ENCODE measurements around the gene NFKBIZ. TPM values are rescaled to one million over a fixed set of nuclear protein-coding genes. Genes with fewer than 3 reads are reported as not detected.

NFKBIZ gene
- polyA plus RNA-seq, 1 experiment, result 27.3 TPM

DNA sequence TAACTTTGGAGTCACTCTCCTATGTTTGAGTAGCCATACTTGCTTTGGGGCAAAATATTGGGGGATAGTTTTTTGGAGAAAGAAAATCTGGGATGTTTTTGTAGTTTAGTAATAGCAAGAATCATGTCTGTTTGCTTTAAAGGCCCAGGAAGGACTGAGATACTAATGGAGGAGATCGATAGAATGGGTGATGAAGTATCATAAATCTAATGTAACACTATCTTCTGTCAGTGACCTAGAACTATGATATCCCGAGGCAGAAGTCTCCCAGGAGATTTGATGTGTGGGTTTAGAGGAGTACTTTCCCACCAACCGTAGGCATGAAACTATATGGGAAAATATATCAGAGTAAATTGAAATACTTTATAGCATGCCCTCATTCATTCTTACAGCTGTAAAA lies 21.0 kb upstream of the NFKBIZ start:
- TF ChIP-seq, protein P1, sequence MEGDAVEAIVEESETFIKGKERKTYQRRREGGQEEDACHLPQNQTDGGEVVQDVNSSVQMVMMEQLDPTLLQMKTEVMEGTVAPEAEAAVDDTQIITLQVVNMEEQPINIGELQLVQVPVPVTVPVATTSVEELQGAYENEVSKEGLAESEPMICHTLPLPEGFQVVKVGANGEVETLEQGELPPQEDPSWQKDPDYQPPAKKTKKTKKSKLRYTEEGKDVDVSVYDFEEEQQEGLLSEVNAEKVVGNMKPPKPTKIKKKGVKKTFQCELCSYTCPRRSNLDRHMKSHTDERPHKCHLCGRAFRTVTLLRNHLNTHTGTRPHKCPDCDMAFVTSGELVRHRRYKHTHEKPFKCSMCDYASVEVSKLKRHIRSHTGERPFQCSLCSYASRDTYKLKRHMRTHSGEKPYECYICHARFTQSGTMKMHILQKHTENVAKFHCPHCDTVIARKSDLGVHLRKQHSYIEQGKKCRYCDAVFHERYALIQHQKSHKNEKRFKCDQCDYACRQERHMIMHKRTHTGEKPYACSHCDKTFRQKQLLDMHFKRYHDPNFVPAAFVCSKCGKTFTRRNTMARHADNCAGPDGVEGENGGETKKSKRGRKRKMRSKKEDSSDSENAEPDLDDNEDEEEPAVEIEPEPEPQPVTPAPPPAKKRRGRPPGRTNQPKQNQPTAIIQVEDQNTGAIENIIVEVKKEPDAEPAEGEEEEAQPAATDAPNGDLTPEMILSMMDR (IDR thresholded peaks at IDR 0.05; ENCODE audit: low read depth, low read length), result no peak
- Histone ChIP-seq H3K4me3 (ENCODE audit: low read depth, low read length) (peak overlapping the region; percentile 67), H3K27ac (ENCODE audit: low read depth, low read length) (no peak overlapping the region), H3K9me3 (ENCODE audit: control insufficient read depth, insufficient read depth, low read length) (no peaks in the 10 kb centered on the region), H3K27me3 (ENCODE audit: control insufficient read depth, insufficient read depth, low read length) (no peaks in the 10 kb centered on the region)
- POLR2A ChIA-PET, result interaction anchor here (0.6 to 2.5 kb wide), 4 partner anchors 10 to 35 kb away, joined by 3 to 39 read pairs (median 4); partner anchors contain the start of gene NFKBIZ
- DNase-seq (ENCODE audit: low read depth, low spot score), result no peak
- CTCF ChIA-PET, result interaction anchor here (0.7 to 4.4 kb wide), 4 partner anchors 10 to 397 kb away, joined by 3 to 29 read pairs (median 6); no protein-coding TSS in a partner anchor

DNA sequence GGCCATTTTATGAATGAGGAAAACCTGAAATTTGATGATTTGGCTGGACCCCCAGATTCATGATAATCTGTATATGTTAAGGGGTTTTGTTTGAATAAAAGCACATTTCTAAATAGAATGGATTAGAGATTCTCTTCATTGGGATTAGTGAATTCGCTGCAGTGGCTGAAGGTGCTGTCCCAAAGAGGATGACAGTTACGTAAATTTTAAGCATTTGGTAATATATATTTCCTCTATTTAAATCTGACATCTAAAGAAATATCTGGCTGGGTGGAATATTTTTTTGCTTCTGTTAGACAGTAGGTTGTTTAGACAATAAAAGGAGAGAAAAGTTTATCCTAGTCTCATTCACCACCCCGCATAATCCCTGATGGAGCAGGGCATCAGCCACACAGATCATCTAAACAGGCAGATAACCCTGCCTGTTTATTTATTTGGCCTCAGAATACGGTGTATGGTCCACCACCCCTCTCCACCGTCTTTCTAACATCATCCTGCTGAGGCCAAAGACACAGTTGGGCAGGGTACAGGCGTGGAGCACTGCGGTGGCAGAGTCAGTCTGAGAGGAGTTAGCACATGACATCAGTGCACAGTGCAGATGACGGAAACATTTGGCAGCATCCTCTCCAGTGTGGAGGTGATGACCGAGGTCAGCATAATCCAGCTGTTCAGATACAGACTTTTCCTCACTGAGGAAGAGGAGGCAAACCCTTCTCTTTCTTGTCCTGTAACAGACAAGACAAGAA lies 20.4 kb upstream of the NFKBIZ start:
- POLR2A ChIA-PET, result interaction anchor here (1.6 kb wide), 1 partner anchor 20 kb away, joined by 5 read pairs; the partner anchor contains the start of gene NFKBIZ
- H3K27me3 ChIP-seq (ENCODE audit: control insufficient read depth, insufficient read depth, low read length), result no peaks in the 10 kb centered on the region
- CTCF ChIA-PET, result interaction anchor here (0.8 to 4.4 kb wide), 6 partner anchors 16 to 396 kb away, joined by 3 to 29 read pairs (median 3); no protein-coding TSS in a partner anchor
- no peak for DNase-seq (ENCODE audit: low read depth, low spot score)
- peak overlapping the region; percentile 23 for H3K27ac ChIP-seq (ENCODE audit: low read depth, low read length)
- peak overlapping the region; percentile 67 for H3K4me3 ChIP-seq (ENCODE audit: low read depth, low read length)
- H3K9me3 ChIP-seq (ENCODE audit: control insufficient read depth, insufficient read depth, low read length), result no peaks in the 10 kb centered on the region
- TF ChIP-seq, protein P1 (IDR thresholded peaks at IDR 0.05; ENCODE audit: low read depth, low read length), result no peak

DNA sequence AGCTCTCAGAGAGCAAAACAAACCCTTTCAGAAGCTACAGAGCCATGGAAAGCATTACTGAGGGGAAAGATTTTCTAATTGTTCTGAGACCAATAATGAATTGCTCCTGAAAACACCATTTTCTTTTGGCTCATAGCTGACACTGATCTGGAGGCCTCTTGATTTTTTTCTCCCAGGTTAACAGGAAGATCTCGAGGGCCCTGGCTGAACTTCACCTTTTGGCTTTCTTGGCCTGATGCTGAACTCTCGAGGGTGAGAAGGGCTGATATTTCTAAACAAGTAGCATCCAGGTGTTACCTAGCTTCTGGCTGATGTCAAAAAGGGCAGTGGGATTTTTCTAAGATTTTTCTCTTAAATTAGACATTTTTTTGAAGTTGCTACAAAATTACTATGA lies 19.9 kb upstream of the NFKBIZ start:
- no peak for DNase-seq (ENCODE audit: low read depth, low spot score)
- peak overlapping the region; percentile 67 for H3K4me3 ChIP-seq (ENCODE audit: low read depth, low read length)
- H3K27me3 ChIP-seq (ENCODE audit: control insufficient read depth, insufficient read depth, low read length), result no peaks in the 10 kb centered on the region
- TF ChIP-seq, protein P1 (IDR thresholded peaks at IDR 0.05; ENCODE audit: low read depth, low read length), result no peak
- POLR2A ChIA-PET, result interaction anchor here (1.6 kb wide), 1 partner anchor 20 kb away, joined by 5 read pairs; the partner anchor contains the start of gene NFKBIZ
- no peaks in the 10 kb centered on the region for H3K9me3 ChIP-seq (ENCODE audit: control insufficient read depth, insufficient read depth, low read length)
- peak overlapping the region; percentile 23 for H3K27ac ChIP-seq (ENCODE audit: low read depth, low read length)
- CTCF ChIA-PET, result interaction anchor here (0.8 to 4.4 kb wide), 7 partner anchors 10 to 396 kb away, joined by 3 to 29 read pairs (median 3); no protein-coding TSS in a partner anchor

DNA sequence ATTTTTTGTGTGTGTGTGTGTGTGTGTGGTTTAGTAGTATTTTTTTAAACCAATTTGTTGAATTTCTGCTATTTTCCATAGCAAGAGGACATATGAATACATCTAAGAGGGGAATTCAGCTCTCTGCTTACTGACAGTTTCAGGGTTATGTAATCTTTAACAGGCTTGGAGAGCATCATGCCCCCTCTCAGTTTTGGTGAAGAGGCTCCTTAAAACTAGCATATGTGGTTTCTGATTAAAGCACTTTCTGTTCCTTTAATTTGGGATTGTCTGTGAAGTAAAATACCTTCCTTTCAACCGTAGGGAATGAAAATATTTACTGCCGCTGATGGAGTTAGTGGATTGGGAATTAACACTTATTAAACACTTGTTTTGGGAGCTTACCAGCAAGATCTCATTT lies 19.4 kb upstream of the NFKBIZ start:
- ChIA-PET POLR2A (interaction anchor here (1.6 kb wide), 1 partner anchor 19 kb away, joined by 5 read pairs; the partner anchor contains the start of gene NFKBIZ), CTCF (interaction anchor here (0.8 to 4.4 kb wide), 8 partner anchors 9 to 395 kb away, joined by 3 to 29 read pairs (median 3); no protein-coding TSS in a partner anchor)
- TF ChIP-seq, protein P1 (IDR thresholded peaks at IDR 0.05; ENCODE audit: low read depth, low read length), result no peak
- no peaks in the 10 kb centered on the region for H3K27me3 ChIP-seq (ENCODE audit: control insufficient read depth, insufficient read depth, low read length)
- H3K27ac ChIP-seq (ENCODE audit: low read depth, low read length), result no peak overlapping the region
- H3K9me3 ChIP-seq (ENCODE audit: control insufficient read depth, insufficient read depth, low read length), result no peaks in the 10 kb centered on the region
- no peak for DNase-seq (ENCODE audit: low read depth, low spot score)
- H3K4me3 ChIP-seq (ENCODE audit: low read depth, low read length), result no peak overlapping the region

Data from AG04450 (cell line).